ENCODE data around the gene SKP1. TPM values are rescaled to one million over a fixed set of nuclear protein-coding genes. Genes with fewer than 3 reads are reported as not detected.

The SKP1 gene
- total RNA-seq, 1 donor from 2014 or later, result 399 TPM

DNA sequence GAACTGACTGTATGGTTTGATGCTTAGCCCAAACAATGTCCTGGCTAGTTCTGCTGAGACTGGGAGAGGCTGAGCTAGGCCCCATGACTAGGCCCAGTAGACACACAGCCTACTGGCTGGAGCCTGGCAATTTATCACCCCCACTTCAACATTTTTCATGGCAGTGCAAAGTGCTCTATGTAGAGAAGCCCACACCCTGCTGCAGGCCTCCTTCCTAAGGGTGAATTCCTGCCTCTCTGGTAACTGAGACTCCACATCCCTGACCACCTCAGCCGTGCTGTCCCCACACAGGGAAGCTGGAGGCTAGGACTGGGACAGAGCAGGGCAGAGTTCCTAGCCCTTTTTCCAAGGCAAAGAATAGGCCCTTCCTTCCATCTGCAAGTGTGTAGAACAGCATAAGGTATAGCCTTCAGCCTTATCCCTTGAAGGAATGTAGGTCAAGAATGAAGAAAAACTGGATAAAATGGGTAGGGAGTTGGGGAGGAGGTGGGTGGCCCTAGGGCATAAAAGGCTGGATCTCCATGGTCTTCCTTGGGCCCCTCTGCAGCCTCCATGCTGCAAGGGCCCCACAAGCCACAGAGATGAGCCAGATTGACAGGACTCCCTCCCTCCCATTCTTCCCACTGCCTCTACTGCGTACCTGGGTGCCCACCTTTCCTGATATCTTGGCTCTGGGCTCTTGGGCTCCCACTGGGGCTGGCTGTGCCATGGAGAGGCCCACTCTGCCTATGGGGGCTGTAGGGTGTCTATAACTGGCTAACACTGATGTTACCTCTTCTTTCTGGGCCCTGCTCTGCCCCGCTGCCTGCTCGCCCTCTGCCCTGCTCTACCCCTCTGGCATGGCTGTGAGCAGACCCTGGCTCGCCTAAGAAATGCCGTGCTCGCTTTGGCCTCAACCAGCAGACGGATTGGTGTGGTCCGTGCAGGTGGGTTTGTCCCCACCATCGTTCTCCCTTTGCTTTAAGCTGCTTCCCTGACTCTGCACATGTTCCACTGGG, 32.5 kb downstream of the SKP1 start:
- Histone ChIP-seq H2AFZ (ENCODE audit: low read depth, low read length) (no peak overlapping the region), H3K4me1 (ENCODE audit: insufficient read depth, low read length) (peaks cover 7% of the 10 kb centered on the region), H3K36me3 (ENCODE audit: insufficient read depth, low read length) (peaks cover 29% of the 10 kb centered on the region), H3K4me2 (ENCODE audit: low read length) (no peak overlapping the region), H3K9me3 (ENCODE audit: insufficient read depth, low read depth, low read length) (no peaks in the 10 kb centered on the region), H3K9ac (ENCODE audit: low read length) (no peak overlapping the region), H3K27me3 (ENCODE audit: insufficient read depth, low read length) (no peaks in the 10 kb centered on the region), H3K79me2 (ENCODE audit: insufficient read depth, low read length) (peaks cover 56% of the 10 kb centered on the region), H4K20me1 (ENCODE audit: insufficient read depth, low read length) (peaks cover 92% of the 10 kb centered on the region), H3K4me3 (ENCODE audit: insufficient read depth, low read depth, low read length) (no peak overlapping the region), H3K27ac (ENCODE audit: low read depth, low read length) (no peak overlapping the region)
- H3K36me3 Mint-ChIP-seq (ENCODE audit: low read depth, unreplicated experiment), result peaks cover 12% of the 10 kb centered on the region
- H3K27ac Mint-ChIP-seq (ENCODE audit: unreplicated experiment), result no peak overlapping the region
- peaks cover 14% of the 10 kb centered on the region for H3K4me1 Mint-ChIP-seq (ENCODE audit: low read depth, unreplicated experiment)
- TF ChIP-seq, protein P1, sequence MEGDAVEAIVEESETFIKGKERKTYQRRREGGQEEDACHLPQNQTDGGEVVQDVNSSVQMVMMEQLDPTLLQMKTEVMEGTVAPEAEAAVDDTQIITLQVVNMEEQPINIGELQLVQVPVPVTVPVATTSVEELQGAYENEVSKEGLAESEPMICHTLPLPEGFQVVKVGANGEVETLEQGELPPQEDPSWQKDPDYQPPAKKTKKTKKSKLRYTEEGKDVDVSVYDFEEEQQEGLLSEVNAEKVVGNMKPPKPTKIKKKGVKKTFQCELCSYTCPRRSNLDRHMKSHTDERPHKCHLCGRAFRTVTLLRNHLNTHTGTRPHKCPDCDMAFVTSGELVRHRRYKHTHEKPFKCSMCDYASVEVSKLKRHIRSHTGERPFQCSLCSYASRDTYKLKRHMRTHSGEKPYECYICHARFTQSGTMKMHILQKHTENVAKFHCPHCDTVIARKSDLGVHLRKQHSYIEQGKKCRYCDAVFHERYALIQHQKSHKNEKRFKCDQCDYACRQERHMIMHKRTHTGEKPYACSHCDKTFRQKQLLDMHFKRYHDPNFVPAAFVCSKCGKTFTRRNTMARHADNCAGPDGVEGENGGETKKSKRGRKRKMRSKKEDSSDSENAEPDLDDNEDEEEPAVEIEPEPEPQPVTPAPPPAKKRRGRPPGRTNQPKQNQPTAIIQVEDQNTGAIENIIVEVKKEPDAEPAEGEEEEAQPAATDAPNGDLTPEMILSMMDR (IDR thresholded peaks at IDR 0.05; ENCODE audit: insufficient read depth, low read depth, low read length), result no peak
- no peak for TF ChIP-seq EZH2 (IDR thresholded peaks at IDR 0.05; ENCODE audit: insufficient read depth, low read length)
- DNase-seq (ENCODE audit: low read depth), result no peak
- FAIRE-seq, result no peak
- peak overlapping the region; percentile 68 for H3K4me3 Mint-ChIP-seq (ENCODE audit: unreplicated experiment)
- H3K9me3 Mint-ChIP-seq (ENCODE audit: unreplicated experiment), result no peaks in the 10 kb centered on the region
- H3K27me3 Mint-ChIP-seq (ENCODE audit: low read depth, unreplicated experiment), result no peaks in the 10 kb centered on the region

DNA sequence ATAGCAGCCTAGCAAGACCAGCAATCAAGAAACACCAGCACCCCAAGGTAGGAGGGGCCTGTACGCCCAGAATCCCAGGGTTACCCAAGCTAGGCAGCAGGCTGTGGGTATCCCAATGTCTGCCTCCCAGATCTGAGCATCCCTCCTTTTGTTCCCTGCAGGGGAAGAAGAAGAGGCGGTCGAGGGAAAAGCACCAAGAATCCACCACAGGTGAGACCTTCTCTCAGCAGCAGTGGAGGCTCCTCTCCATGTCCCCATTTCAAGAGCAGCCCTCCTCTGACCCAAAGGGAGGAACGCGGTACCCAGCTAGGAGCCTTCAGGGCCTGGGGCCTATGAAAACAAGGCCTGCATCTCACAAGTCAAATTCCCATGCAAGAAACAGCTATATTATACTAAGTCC, 33.3 kb downstream of the SKP1 start:
- no peak for DNase-seq (ENCODE audit: low read depth)
- H3K27me3 ChIP-seq (ENCODE audit: insufficient read depth, low read length), result no peaks in the 10 kb centered on the region
- H3K9me3 Mint-ChIP-seq (ENCODE audit: unreplicated experiment), result no peaks in the 10 kb centered on the region
- H3K4me3 ChIP-seq (ENCODE audit: insufficient read depth, low read depth, low read length), result no peak overlapping the region
- no peak overlapping the region for H3K4me3 Mint-ChIP-seq (ENCODE audit: unreplicated experiment)
- no peak for FAIRE-seq
- H3K4me1 Mint-ChIP-seq (ENCODE audit: low read depth, unreplicated experiment), result peaks cover 12% of the 10 kb centered on the region
- no peak overlapping the region for H3K27ac Mint-ChIP-seq (ENCODE audit: unreplicated experiment)
- H3K4me1 ChIP-seq (ENCODE audit: insufficient read depth, low read length), result peaks cover 10% of the 10 kb centered on the region
- peaks cover 8% of the 10 kb centered on the region for H3K36me3 Mint-ChIP-seq (ENCODE audit: low read depth, unreplicated experiment)
- H2AFZ ChIP-seq (ENCODE audit: low read depth, low read length), result no peak overlapping the region
- H3K36me3 ChIP-seq (ENCODE audit: insufficient read depth, low read length), result peaks cover 24% of the 10 kb centered on the region
- H3K9ac ChIP-seq (ENCODE audit: low read length), result no peak overlapping the region
- TF ChIP-seq, protein P1 (IDR thresholded peaks at IDR 0.05; ENCODE audit: insufficient read depth, low read depth, low read length), result no peak
- no peak for TF ChIP-seq EZH2 (IDR thresholded peaks at IDR 0.05; ENCODE audit: insufficient read depth, low read length)
- peaks cover 92% of the 10 kb centered on the region for H4K20me1 ChIP-seq (ENCODE audit: insufficient read depth, low read length)
- H3K27ac ChIP-seq (ENCODE audit: low read depth, low read length), result no peak overlapping the region
- H3K27me3 Mint-ChIP-seq (ENCODE audit: low read depth, unreplicated experiment), result no peaks in the 10 kb centered on the region
- no peaks in the 10 kb centered on the region for H3K9me3 ChIP-seq (ENCODE audit: insufficient read depth, low read depth, low read length)
- H3K4me2 ChIP-seq (ENCODE audit: low read length), result no peak overlapping the region
- peaks cover 53% of the 10 kb centered on the region for H3K79me2 ChIP-seq (ENCODE audit: insufficient read depth, low read length)

- H3K36me3 ChIP-seq (ENCODE audit: insufficient read depth, low read length), result peaks cover 24% of the 10 kb centered on the region
Observed at GRCh38 chr5:134142806-134143205, 33.9 kb downstream of the SKP1 start.

More at GRCh38 chr5:134142806-134143205, 33.9 kb downstream of the SKP1 start:
- no peaks in the 10 kb centered on the region for H3K9me3 ChIP-seq (ENCODE audit: insufficient read depth, low read depth, low read length)
- no peaks in the 10 kb centered on the region for H3K27me3 ChIP-seq (ENCODE audit: insufficient read depth, low read length)
- no peak for FAIRE-seq
- peaks cover 93% of the 10 kb centered on the region for H4K20me1 ChIP-seq (ENCODE audit: insufficient read depth, low read length)
- peaks cover 13% of the 10 kb centered on the region for H3K4me1 Mint-ChIP-seq (ENCODE audit: low read depth, unreplicated experiment)
- H3K36me3 Mint-ChIP-seq (ENCODE audit: low read depth, unreplicated experiment), result peaks cover 8% of the 10 kb centered on the region
- H3K4me3 Mint-ChIP-seq (ENCODE audit: unreplicated experiment), result no peak overlapping the region
- no peak overlapping the region for H2AFZ ChIP-seq (ENCODE audit: low read depth, low read length)
- no peak overlapping the region for H3K27ac ChIP-seq (ENCODE audit: low read depth, low read length)
- H3K4me3 ChIP-seq (ENCODE audit: insufficient read depth, low read depth, low read length), result no peak overlapping the region
- TF ChIP-seq, protein P1 (IDR thresholded peaks at IDR 0.05; ENCODE audit: insufficient read depth, low read depth, low read length), result no peak
- no peak for TF ChIP-seq EZH2 (IDR thresholded peaks at IDR 0.05; ENCODE audit: insufficient read depth, low read length)
- peaks cover 13% of the 10 kb centered on the region for H3K4me1 ChIP-seq (ENCODE audit: insufficient read depth, low read length)
- H3K4me2 ChIP-seq (ENCODE audit: low read length), result no peak overlapping the region
- H3K9ac ChIP-seq (ENCODE audit: low read length), result no peak overlapping the region
- peaks cover 54% of the 10 kb centered on the region for H3K79me2 ChIP-seq (ENCODE audit: insufficient read depth, low read length)
- no peaks in the 10 kb centered on the region for H3K9me3 Mint-ChIP-seq (ENCODE audit: unreplicated experiment)
- H3K27ac Mint-ChIP-seq (ENCODE audit: unreplicated experiment), result no peak overlapping the region
- H3K27me3 Mint-ChIP-seq (ENCODE audit: low read depth, unreplicated experiment), result no peaks in the 10 kb centered on the region
- no peak for DNase-seq (ENCODE audit: low read depth)
